Central memory CD4-positive, alpha-beta T cell (primary cell): Measurements from ENCODE around the gene ADORA1.

ENCODE experiments used
- DNase-seq: peaks from one replicate; pipeline ENCODE4 v3.0.0; 2022

Gene ADORA1

GRCh38 chr1:203143641-203144040 is 16.1 kb downstream of the ADORA1 start:
- DNase-seq: no peak

GRCh38 chr1:203144661-203145060 is 17.1 kb downstream of the ADORA1 start:
- DNase-seq: no peak

- no peak for DNase-seq
Measured at GRCh38 chr1:203145321-203146041, 18.0 kb downstream of the ADORA1 start.

GRCh38 chr1:203146042-203146369 is 18.5 kb downstream of the ADORA1 start:
- no peak for DNase-seq

GRCh38 chr1:203146537-203146936 is 19.0 kb downstream of the ADORA1 start:
- DNase-seq: no peak

- DNase-seq: no peak
Measured at GRCh38 chr1:203147376-203147775, 19.9 kb downstream of the ADORA1 start.

GRCh38 chr1:203148127-203148526 is 20.6 kb downstream of the ADORA1 start:
- DNase-seq: no peak

- DNase-seq: no peak
Measured at GRCh38 chr1:203148579-203148978, 21.1 kb downstream of the ADORA1 start.

GRCh38 chr1:203149188-203149840 is 21.8 kb downstream of the ADORA1 start:
- no peak for DNase-seq

GRCh38 chr1:203150511-203151297 is 23.2 kb downstream of the ADORA1 start:
- DNase-seq: no peak

- no peak for DNase-seq
Measured at GRCh38 chr1:203151362-203152157, 24.0 kb downstream of the ADORA1 start.

- no peak for DNase-seq
Measured at GRCh38 chr1:203152158-203153034, 24.9 kb downstream of the ADORA1 start.

- no peak for DNase-seq
Measured at GRCh38 chr1:203153051-203153988, 25.8 kb downstream of the ADORA1 start.

GRCh38 chr1:203153989-203154821 is 26.7 kb downstream of the ADORA1 start:
- no peak for DNase-seq

- no peak for DNase-seq
Measured at GRCh38 chr1:203156280-203156679, 28.8 kb downstream of the ADORA1 start.

GRCh38 chr1:203158423-203158822 is 30.9 kb downstream of the ADORA1 start:
- no peak for DNase-seq

GRCh38 chr1:203158960-203159665 is 31.6 kb downstream of the ADORA1 start:
- DNase-seq: no peak

GRCh38 chr1:203159844-203160243 is 32.3 kb downstream of the ADORA1 start:
- DNase-seq: no peak

GRCh38 chr1:203161175-203161574 is 33.6 kb downstream of the ADORA1 start:
- no peak for DNase-seq
